ENCODE results near the gene HAL.
"Not testable (repeated sequence)": the region's sequence is repeated elsewhere in the genome, so short reads cannot be mapped to it uniquely, and the experiment has no call there.

Gene HAL

GRCh38 chr12:95974358-95974757 is 21.8 kb downstream of the HAL start:
- DNase-seq = no peak

- no peak for DNase-seq
These were observed 23.2 kb downstream of the HAL start for GRCh38 chr12:95972832-95973456.

- DNase-seq = no peak
These were observed 25.2 kb downstream of the HAL start for GRCh38 chr12:95970905-95971304.

GRCh38 chr12:95969116-95969515 is 27.0 kb downstream of the HAL start:
- not testable (repeated sequence) for DNase-seq

GRCh38 chr12:95967301-95967700 is 28.8 kb downstream of the HAL start:
- no peak for DNase-seq

GRCh38 chr12:95966287-95966870 is 29.8 kb downstream of the HAL start:
- no peak for DNase-seq

GRCh38 chr12:95963096-95963495 is 33.0 kb downstream of the HAL start:
- no peak for DNase-seq

- no peak for DNase-seq
These were observed 33.9 kb downstream of the HAL start for GRCh38 chr12:95962222-95962621.

- DNase-seq = no peak
These were observed 35.9 kb downstream of the HAL start for GRCh38 chr12:95960241-95960640.

GRCh38 chr12:95959107-95959506 is 37.0 kb downstream of the HAL start:
- no peak for DNase-seq

- DNase-seq = no peak
These were observed 39.5 kb downstream of the HAL start for GRCh38 chr12:95956557-95957145.

GRCh38 chr12:95955549-95956159 is 40.5 kb downstream of the HAL start:
- DNase-seq = no peak

GRCh38 chr12:95953000-95953399 is 43.1 kb downstream of the HAL start:
- DNase-seq = no peak

- no peak for DNase-seq
These were observed 44.6 kb downstream of the HAL start for GRCh38 chr12:95951515-95951914.

GRCh38 chr12:95949477-95950206 is 46.5 kb downstream of the HAL start:
- DNase-seq = no peak

GRCh38 chr12:95944108-95944704 is 51.9 kb downstream of the HAL start:
- DNase-seq = no peak

GRCh38 chr12:95943330-95943842 is 52.8 kb downstream of the HAL start, which contains the start of gene AMDHD1:
Gene AMDHD1, plus strand, starts transcription at chr12:95943331. Its CDS starts 68 bp downstream, at chr12:95943399.
- no peak for DNase-seq

GRCh38 chr12:95942524-95943329 is 53.4 kb downstream of the HAL start, which contains the start of gene CCDC38:
Gene CCDC38, minus strand, starts transcription at chr12:95942614. Its CDS starts 6,105 bp downstream, at chr12:95936509.
- peak; percentile 2 for DNase-seq

- no peak for DNase-seq
These were observed 54.0 kb downstream of the HAL start for GRCh38 chr12:95942101-95942523.

- no peak for DNase-seq
These were observed 55.6 kb downstream of the HAL start for GRCh38 chr12:95940514-95940913.

Data from GOT3 (cell line).